Measurements from ENCODE around the gene TMX1.

DNA sequence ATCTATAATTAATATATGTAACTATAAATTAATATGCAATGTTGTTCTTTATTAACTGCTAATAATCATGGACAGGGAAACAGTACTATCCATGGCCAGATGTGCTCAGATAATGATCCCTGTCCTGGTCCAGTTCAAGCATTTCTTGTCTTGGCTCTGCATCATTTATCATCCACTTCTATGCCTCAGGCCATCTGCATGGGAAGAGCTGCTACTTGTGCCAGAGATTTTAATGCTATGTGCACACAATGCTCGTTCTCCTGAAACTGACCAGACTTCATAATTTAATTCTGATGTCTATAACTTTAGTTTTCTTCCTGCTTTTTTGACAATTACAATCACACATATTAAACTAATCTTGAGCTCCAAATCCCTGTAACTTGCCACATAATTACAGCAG, 11.2 kb upstream of the TMX1 start:
- TF ChIP-seq SIN3A (conservative IDR thresholded peaks at IDR 0.05 in 1 of 2, IDR thresholded peaks at IDR 0.05 in 1 of 2; ENCODE audit: low read depth in 1 of 2, low read length in 2 of 2): no peak
- TF ChIP-seq POLR2AphosphoS5 (IDR thresholded peaks at IDR 0.05; ENCODE audit: low read depth, low read length): no peak
- TF ChIP-seq, protein P1, sequence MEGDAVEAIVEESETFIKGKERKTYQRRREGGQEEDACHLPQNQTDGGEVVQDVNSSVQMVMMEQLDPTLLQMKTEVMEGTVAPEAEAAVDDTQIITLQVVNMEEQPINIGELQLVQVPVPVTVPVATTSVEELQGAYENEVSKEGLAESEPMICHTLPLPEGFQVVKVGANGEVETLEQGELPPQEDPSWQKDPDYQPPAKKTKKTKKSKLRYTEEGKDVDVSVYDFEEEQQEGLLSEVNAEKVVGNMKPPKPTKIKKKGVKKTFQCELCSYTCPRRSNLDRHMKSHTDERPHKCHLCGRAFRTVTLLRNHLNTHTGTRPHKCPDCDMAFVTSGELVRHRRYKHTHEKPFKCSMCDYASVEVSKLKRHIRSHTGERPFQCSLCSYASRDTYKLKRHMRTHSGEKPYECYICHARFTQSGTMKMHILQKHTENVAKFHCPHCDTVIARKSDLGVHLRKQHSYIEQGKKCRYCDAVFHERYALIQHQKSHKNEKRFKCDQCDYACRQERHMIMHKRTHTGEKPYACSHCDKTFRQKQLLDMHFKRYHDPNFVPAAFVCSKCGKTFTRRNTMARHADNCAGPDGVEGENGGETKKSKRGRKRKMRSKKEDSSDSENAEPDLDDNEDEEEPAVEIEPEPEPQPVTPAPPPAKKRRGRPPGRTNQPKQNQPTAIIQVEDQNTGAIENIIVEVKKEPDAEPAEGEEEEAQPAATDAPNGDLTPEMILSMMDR (IDR thresholded peaks at IDR 0.05; ENCODE audit: control extremely low read depth in 1 of 3, insufficient read depth in 1 of 3, low read depth in 1 of 3, low read length in 3 of 3): no peak

Data from H1 (cell line).